Kasumi-1 (cell line): ENCODE measurements around the gene ARHGAP4.

ENCODE experiments used
- DNase-seq, 2 experiments: peaks; one replicate each; lab custom pipeline; 2025; lab: John Stamatoyannopoulos, UW

ARHGAP4 gene

GRCh38 chrX:153925739-153926551 is at the start of gene ARHGAP4:
ARHGAP4 (minus strand) TSS chrX:153926264; CDS start chrX:153926202, 62 bp downstream.
- no peak for DNase-seq

- DNase-seq: no peak
Observed at GRCh38 chrX:153974726-153975286, 48.7 kb upstream of the ARHGAP4 start.

GRCh38 chrX:153974003-153974725 is 48.1 kb upstream of the ARHGAP4 start:
- DNase-seq: no peak

GRCh38 chrX:153973127-153974002 is 47.3 kb upstream of the ARHGAP4 start:
- DNase-seq: no peak

- DNase-seq: peak; percentile 58 to 61
Observed at GRCh38 chrX:153972368-153973126, 46.5 kb upstream of the ARHGAP4 start, which contains the start of gene TMEM187. TMEM187 (plus strand) TSS chrX:153972754; CDS start chrX:153982063, 9,309 bp downstream.

- DNase-seq: peak; percentile 65 to 70
Observed at GRCh38 chrX:153971450-153972367, 45.6 kb upstream of the ARHGAP4 start, which contains the start of gene HCFC1. HCFC1 (minus strand) TSS chrX:153971818; CDS start chrX:153970840, 978 bp downstream.

GRCh38 chrX:153971124-153971449 is 45.0 kb upstream of the ARHGAP4 start:
- DNase-seq: peak; percentile 52 to 57

GRCh38 chrX:153970357-153971123 is 44.5 kb upstream of the ARHGAP4 start:
- DNase-seq: peak; percentile 24 to 42

GRCh38 chrX:153969904-153970356 is 43.9 kb upstream of the ARHGAP4 start:
- no peak for DNase-seq

GRCh38 chrX:153969125-153969903 is 43.2 kb upstream of the ARHGAP4 start:
- no peak for DNase-seq

- no peak for DNase-seq
Observed at GRCh38 chrX:153968754-153969124, 42.7 kb upstream of the ARHGAP4 start.

- DNase-seq: no peak
Observed at GRCh38 chrX:153968255-153968654, 42.2 kb upstream of the ARHGAP4 start.

- DNase-seq: peak; percentile 15 to 18
Observed at GRCh38 chrX:153967536-153968224, 41.6 kb upstream of the ARHGAP4 start.

- DNase-seq: no peak
Observed at GRCh38 chrX:153966841-153967535, 40.9 kb upstream of the ARHGAP4 start.

GRCh38 chrX:153966283-153966688 is 40.2 kb upstream of the ARHGAP4 start:
- DNase-seq: no peak

- no peak for DNase-seq
Observed at GRCh38 chrX:153965406-153965805, 39.3 kb upstream of the ARHGAP4 start.

- no peak for DNase-seq
Observed at GRCh38 chrX:153964105-153964504, 38.0 kb upstream of the ARHGAP4 start.
